Natural killer cell (primary cell): ENCODE measurements around the gene DGCR2. TPM values are rescaled to one million over a fixed set of nuclear protein-coding genes. Genes with fewer than 3 reads are reported as not detected.

Source experiments
- ATAC-seq, 3 donors: fragments of 150-1000 bp in 2 of 3; fragments of 200-7000 bp in 1 of 3; cut with Tn5 transposase; 1 replicate in 1 of 3; 2 replicates in 2 of 3; pipeline ENCODE4 v1.10.0; 2021; ENCODE audit warnings: mild to moderate bottlenecking in 2 of 3, moderate library complexity in 2 of 3
- DNase-seq, 2 donors: peaks; one replicate each; pipeline versions ENCODE4 v3.0.0 to v3.0.0-alpha.2; 2013 to 2021; ENCODE audit warnings: mixed read lengths in 1 of 2
- H3K27ac ChIP-seq: one replicate; pipeline ENCODE4 v1.5.1; 2013; ENCODE audit warnings: mild to moderate bottlenecking, low read length
- H3K27me3 ChIP-seq: one replicate; pipeline ENCODE4 v1.6.1; 2013; ENCODE audit warnings: low read length; ENCODE audit not compliant: control insufficient read depth, insufficient read depth
- H3K36me3 ChIP-seq: one replicate; pipeline ENCODE4 v1.6.1; 2013; ENCODE audit warnings: low read length; ENCODE audit not compliant: control insufficient read depth, insufficient read depth
- H3K4me1 ChIP-seq: one replicate; pipeline ENCODE4 v1.6.1; 2013; ENCODE audit warnings: low read length; ENCODE audit not compliant: control insufficient read depth, insufficient read depth
- H3K4me3 ChIP-seq: one replicate; pipeline ENCODE4 v1.5.1; 2013; ENCODE audit warnings: low read length
- H3K9me3 ChIP-seq: one replicate; pipeline ENCODE4 v1.6.1; 2013; ENCODE audit warnings: low read length; ENCODE audit not compliant: control insufficient read depth, insufficient read depth
- H3K27ac Mint-ChIP-seq, 2 donors: one replicate each; pipeline ENCODE4 v1.8.0; 2022; ENCODE audit warnings: mild to moderate bottlenecking in 2 of 2, mixed read lengths in 2 of 2, moderate library complexity in 1 of 2
- H3K27me3 Mint-ChIP-seq, 2 donors: one replicate each; pipeline ENCODE4 v1.8.0; 2022; ENCODE audit warnings: low read depth in 2 of 2, mixed read lengths in 2 of 2
- H3K36me3 Mint-ChIP-seq: one replicate; pipeline ENCODE4 v1.8.0; 2022; ENCODE audit warnings: mixed read lengths
- H3K4me1 Mint-ChIP-seq, 2 donors: one replicate each; pipeline ENCODE4 v1.8.0; 2022; ENCODE audit warnings: mixed read lengths in 2 of 2
- H3K4me3 Mint-ChIP-seq: one replicate; pipeline ENCODE4 v1.8.0; 2022; ENCODE audit warnings: mild to moderate bottlenecking, moderate library complexity, mixed read lengths
- H3K9me3 Mint-ChIP-seq, 2 donors: one replicate each; pipeline ENCODE4 v1.8.0; 2022; ENCODE audit warnings: mixed read lengths in 2 of 2
- WGBS: methylation state at CpG from one replicate; pipeline ENCODE4 v1.1.7; 2013; ENCODE audit warnings: missing lambda C conversion rate; ENCODE audit not compliant: insufficient coverage; 5-methylcytosine and 5-hydroxymethylcytosine counted together
- intact Hi-C: fragments of 100-400 bp; cut with micrococcal nuclease; formaldehyde crosslinking; loops from one replicate; pipeline ENCODE4 v1.14.2; 2022
- total RNA-seq, 4 donors: library from RNA; stranded (reverse); fragments of 120-200 nt in 1 of 4; gene quantifications; one replicate each; pipeline versions ENCODE4 v1.2.3 to v1.2.4, GENCODE V29; 2013 to 2022
- TF ChIP-seq, protein P1 (sequence below): fragments of 200-600 bp; IDR thresholded peaks from one replicate; pipeline ENCODE4 v1.8.0; 2022; ENCODE audit warnings: antibody characterized with exemption

The DGCR2 gene
- total RNA-seq, 3 donors from 2014 or later (not counting 1 experiment from before 2014, with no cell fraction given), result 27.5 to 44.1 (median 41.3) TPM

DNA sequence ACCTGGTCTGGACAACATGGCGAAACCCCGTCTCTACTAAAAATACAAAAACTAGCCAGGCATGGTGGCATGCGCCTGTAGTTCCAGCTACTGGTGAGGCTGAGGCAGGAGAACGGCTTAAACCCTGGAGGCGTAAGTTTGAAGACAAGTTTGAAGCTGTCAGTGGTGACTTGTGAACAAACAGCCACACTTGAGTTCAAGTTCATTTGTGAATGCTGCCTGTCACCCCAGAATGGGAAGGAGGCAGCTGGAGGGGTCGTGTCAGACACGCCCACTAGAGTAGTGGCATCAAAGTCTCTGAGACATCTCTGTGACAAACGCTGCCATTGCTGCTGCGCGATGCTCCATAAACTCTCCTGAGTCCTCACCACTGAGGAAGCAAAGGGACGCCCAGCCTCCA, 74.2 kb downstream of the DGCR2 start:
- Histone ChIP-seq H3K4me3 (no peak overlapping the region), H3K9me3 (no peaks in the 10 kb centered on the region), H3K27me3 (no peaks in the 10 kb centered on the region), H3K27ac (no peak overlapping the region), H3K4me1 (no peaks in the 10 kb centered on the region), H3K36me3 (peaks cover 77% of the 10 kb centered on the region)
- no peak overlapping the region for H3K27ac Mint-ChIP-seq
- TF ChIP-seq, protein P1, sequence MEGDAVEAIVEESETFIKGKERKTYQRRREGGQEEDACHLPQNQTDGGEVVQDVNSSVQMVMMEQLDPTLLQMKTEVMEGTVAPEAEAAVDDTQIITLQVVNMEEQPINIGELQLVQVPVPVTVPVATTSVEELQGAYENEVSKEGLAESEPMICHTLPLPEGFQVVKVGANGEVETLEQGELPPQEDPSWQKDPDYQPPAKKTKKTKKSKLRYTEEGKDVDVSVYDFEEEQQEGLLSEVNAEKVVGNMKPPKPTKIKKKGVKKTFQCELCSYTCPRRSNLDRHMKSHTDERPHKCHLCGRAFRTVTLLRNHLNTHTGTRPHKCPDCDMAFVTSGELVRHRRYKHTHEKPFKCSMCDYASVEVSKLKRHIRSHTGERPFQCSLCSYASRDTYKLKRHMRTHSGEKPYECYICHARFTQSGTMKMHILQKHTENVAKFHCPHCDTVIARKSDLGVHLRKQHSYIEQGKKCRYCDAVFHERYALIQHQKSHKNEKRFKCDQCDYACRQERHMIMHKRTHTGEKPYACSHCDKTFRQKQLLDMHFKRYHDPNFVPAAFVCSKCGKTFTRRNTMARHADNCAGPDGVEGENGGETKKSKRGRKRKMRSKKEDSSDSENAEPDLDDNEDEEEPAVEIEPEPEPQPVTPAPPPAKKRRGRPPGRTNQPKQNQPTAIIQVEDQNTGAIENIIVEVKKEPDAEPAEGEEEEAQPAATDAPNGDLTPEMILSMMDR, result no peak
- intact Hi-C loops, result no loop called here
- H3K27me3 Mint-ChIP-seq, result no peaks in the 10 kb centered on the region
- 98% methylated on average over 11 of the region's 11 CpGs for WGBS
- H3K36me3 Mint-ChIP-seq, result peaks cover 15% of the 10 kb centered on the region
- DNase-seq (no peak), ATAC-seq (no peak)
- no peak overlapping the region for H3K4me3 Mint-ChIP-seq
- peaks cover 0 to 13% of the 10 kb centered on the region in 2 donors for H3K4me1 Mint-ChIP-seq
- H3K9me3 Mint-ChIP-seq, result no peaks in the 10 kb centered on the region

GRCh38 chr22:19046719-19047609, 75.2 kb downstream of the DGCR2 start:
- H3K9me3 Mint-ChIP-seq, result no peaks in the 10 kb centered on the region
- H3K36me3 Mint-ChIP-seq, result peaks cover 15% of the 10 kb centered on the region
- Histone ChIP-seq H3K27ac (no peak overlapping the region), H3K36me3 (peaks cover 85% of the 10 kb centered on the region), H3K27me3 (no peaks in the 10 kb centered on the region), H3K4me1 (no peaks in the 10 kb centered on the region), H3K9me3 (no peaks in the 10 kb centered on the region), H3K4me3 (no peak overlapping the region)
- no peak for ATAC-seq
- no peak overlapping the region for H3K27ac Mint-ChIP-seq
- TF ChIP-seq, protein P1, result no peak
- no peaks in the 10 kb centered on the region for H3K27me3 Mint-ChIP-seq
- peaks cover 0 to 12% of the 10 kb centered on the region in 2 donors for H3K4me1 Mint-ChIP-seq
- H3K4me3 Mint-ChIP-seq, result no peak overlapping the region
- over 99% methylated on average over 5 of the region's 5 CpGs for WGBS
- intact Hi-C loops, result no loop called here
- DNase-seq, result no peak

- Histone ChIP-seq H3K27ac (no peak overlapping the region), H3K27me3 (no peaks in the 10 kb centered on the region), H3K9me3 (no peaks in the 10 kb centered on the region), H3K36me3 (peaks cover 87% of the 10 kb centered on the region), H3K4me1 (no peaks in the 10 kb centered on the region), H3K4me3 (no peak overlapping the region)
- Mint-ChIP-seq H3K36me3 (peaks cover 15% of the 10 kb centered on the region), H3K9me3 (no peaks in the 10 kb centered on the region), H3K27ac (no peak overlapping the region), H3K4me1 (peaks cover 0 to 6% of the 10 kb centered on the region in 2 donors), H3K4me3 (no peak overlapping the region), H3K27me3 (no peaks in the 10 kb centered on the region)
- DNase-seq (no peak), ATAC-seq (no peak)
- intact Hi-C loops, result no loop called here
- TF ChIP-seq, protein P1, result no peak
- 88% methylated on average over 1 of the region's 2 CpGs for WGBS
These were observed 75.9 kb downstream of the DGCR2 start for GRCh38 chr22:19046287-19046686.
